Caki2 (cell line): ENCODE results near the gene ANKRD39. TPM values are rescaled to one million over a fixed set of nuclear protein-coding genes. Genes with fewer than 3 reads are reported as not detected.

Source experiments
- DNase-seq: peaks from one replicate; pipeline ENCODE4 v3.0.0-alpha.2; 2015; ENCODE audit warnings: low read depth
- in situ Hi-C: cut with HindIII; loops from 2 replicates; pipeline ENCODE4 v1.10.0; 2016; ENCODE audit warnings: low sequenced_read_pairs, low pct_unique_long_range_greater_than_20kb, mixed read lengths
- total RNA-seq: library from RNA; depleted of rRNA; stranded (reverse); fragments of >200 nt; shearing (Covaris generic); gene quantifications from 2 replicates; pipeline ENCODE4 v1.2.3, GENCODE V29; 2014; ENCODE audit warnings: low replicate concordance; rRNA removed

The ANKRD39 gene
- total RNA-seq: 33.2 and 53.3 TPM in 2 replicates

DNA sequence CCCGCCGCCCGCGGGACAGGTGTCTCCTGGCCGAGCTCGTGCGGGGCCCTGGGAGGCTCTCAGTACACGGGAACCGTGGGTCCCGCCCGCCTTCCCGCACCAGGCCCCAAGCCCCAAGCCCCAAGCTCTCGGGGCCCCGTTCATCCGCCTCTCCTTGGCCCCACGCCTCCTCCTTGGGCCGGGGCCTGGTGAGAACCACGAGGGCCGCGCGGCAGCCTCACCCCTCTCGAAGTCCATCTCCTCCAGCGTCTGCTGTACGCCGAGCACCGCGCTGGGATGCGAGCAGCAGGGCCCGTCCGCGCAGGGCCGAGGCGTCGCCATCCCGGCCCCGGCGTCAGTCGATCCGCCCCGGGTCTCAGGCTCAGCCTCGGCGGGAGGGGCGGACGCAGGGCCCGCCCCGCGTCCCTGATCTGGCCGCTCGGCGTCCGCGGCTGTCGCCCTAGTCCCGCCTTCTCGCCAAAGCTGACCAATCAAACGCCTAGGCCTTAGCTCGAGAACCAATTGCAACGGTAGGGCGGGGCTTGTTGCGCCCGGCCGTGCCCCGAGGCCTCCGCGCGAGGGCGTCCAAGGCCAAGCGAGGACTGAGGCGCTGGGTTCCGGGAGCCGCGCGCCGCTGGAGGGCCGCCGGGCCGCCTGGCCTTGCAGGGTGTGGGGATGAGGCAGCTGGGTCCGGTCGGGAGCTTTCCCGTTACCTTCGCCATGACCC, at the start of gene ANKRD39:
Gene ANKRD39 (minus strand): TSS at position 350 of the 706 bp plus-strand sequence. CDS start 29 bp downstream, at position 321.
- in situ Hi-C loops: no loop called here
- peak; percentile 98 for DNase-seq

- no peak for DNase-seq
- in situ Hi-C loops: no loop called here
Measured at GRCh38 chr2:96906729-96907114, 48.9 kb upstream of the ANKRD39 start.

DNA sequence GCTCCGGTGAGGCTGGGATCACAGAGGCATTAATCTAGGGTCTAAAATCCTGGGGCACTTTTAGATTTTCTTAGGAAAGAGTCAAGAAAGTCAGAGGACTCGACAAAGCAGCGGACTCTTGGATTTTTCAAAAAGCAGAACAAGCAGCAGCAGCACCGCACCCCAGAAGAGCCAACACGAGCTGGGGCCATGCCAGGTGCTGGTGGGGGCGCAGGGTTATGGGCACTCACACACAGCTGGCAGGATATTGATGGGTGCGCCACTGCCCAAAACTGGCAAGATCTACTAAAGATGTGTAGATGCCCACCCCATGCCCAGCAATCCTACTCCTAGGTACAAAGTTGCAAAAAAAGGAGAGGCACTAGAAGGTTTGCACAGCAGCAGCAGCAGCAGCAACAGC, 46.0 kb upstream of the ANKRD39 start:
- in situ Hi-C loops: no loop called here
- no peak for DNase-seq

- no peak for DNase-seq
- in situ Hi-C loops: no loop called here
Measured at GRCh38 chr2:96903318-96903717, 45.5 kb upstream of the ANKRD39 start.

DNA sequence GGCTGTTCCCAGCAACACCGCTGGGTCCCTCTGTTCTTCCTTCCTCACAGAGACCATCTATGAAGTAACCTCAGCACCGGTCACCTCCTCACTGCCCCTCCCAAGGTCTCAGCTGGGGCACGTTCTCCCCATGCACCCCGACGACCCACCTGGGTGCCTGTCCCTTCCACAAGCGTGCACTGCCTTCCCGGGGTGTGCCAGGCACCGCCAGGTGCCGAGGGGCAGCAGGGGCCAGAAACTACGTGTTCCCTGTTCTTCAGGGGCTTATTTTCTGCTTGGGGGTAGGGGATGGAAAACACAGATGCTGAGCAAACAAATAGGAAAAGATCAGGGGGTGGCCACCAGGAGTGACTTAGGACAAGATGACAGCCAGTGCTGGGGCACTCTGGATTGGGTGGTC, 42.4 kb upstream of the ANKRD39 start:
- no peak for DNase-seq
- in situ Hi-C loops: no loop called here

- peak; percentile 66 for DNase-seq
- in situ Hi-C loops: no loop called here
Measured at GRCh38 chr2:96899413-96899741, 41.6 kb upstream of the ANKRD39 start.

- in situ Hi-C loops: no loop called here
- no peak for DNase-seq
Measured at GRCh38 chr2:96898641-96899412, 41.0 kb upstream of the ANKRD39 start.

DNA sequence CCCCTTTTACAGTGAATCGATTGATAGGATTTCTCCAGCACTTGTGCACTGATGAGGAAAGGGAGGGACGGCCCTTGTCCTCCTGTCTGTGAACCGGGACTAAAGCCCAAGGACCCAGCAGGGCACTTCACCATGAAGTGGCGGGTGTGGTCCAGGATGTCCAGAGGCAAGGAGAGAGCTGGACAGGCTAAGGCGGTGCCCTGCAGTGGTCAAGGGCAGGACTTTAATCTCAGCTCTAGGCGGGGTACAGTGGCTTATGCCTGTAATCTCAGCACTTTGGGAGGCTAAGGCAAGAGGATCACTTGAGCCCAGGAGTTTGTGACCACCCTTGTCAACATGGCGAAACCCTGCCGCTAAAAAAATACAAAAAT, 40.3 kb upstream of the ANKRD39 start:
- no peak for DNase-seq
- in situ Hi-C loops: no loop called here

- in situ Hi-C loops: no loop called here
- no peak for DNase-seq
Measured at GRCh38 chr2:96897491-96898134, 39.8 kb upstream of the ANKRD39 start.

- in situ Hi-C loops: no loop called here
- DNase-seq: no peak
Measured at GRCh38 chr2:96895746-96896651, 38.2 kb upstream of the ANKRD39 start.

DNA sequence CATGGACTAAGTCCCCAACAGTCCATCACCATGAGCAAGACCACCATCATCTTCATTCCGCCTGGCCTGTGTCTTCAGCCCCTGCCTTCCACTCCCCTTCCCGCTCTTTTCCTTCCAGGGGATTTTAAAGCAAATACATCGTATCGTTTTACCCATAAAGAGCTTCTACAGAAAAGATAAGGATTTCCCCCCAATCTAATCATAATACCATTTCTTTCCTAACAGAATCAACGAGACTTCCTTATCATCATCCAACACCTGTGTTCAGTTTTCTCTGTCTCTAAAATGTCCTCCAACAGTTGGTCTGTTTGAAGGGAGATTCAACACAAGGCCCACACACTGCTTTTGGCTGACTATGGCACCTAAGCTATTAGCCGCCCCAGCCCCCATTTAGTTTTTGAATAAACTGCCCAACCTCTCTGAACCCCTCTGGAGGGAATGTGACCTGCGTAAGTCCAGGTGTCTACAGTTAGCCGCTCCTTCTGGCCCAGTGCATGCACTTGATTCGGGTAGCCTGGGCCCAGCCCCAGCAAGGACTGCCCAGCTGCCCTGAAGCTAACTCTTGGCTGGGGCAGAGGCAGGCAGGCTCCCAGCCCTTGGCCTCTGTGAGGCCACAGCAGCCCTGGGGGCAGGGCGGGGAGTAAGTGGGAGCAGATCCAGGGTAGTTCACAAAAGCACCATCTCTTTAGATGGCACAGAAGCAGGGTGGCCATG, 37.4 kb upstream of the ANKRD39 start:
- in situ Hi-C loops: no loop called here
- DNase-seq: no peak

DNA sequence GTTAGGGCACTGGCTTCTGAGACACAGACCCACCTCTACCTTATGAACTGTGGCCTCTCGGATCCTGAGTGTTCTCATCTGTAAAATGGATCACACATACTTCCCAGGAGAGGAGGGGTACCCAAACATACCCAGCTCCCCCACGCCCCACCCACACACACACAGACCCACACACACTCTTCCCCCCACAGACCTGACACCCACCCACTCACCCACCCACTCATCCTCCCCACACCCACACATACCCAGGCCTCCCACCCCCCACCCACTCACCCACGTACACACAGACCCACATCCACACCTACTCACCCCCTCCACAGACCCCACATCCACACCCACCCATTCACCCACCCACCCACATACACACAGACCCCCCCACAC, 36.3 kb upstream of the ANKRD39 start:
- in situ Hi-C loops: no loop called here

GRCh38 chr2:96893289-96894150, 35.7 kb upstream of the ANKRD39 start:
- no peak for DNase-seq
- in situ Hi-C loops: no loop called here

More for the DNA sequence above, 36.3 kb upstream of the ANKRD39 start:
- no peak for DNase-seq

DNA sequence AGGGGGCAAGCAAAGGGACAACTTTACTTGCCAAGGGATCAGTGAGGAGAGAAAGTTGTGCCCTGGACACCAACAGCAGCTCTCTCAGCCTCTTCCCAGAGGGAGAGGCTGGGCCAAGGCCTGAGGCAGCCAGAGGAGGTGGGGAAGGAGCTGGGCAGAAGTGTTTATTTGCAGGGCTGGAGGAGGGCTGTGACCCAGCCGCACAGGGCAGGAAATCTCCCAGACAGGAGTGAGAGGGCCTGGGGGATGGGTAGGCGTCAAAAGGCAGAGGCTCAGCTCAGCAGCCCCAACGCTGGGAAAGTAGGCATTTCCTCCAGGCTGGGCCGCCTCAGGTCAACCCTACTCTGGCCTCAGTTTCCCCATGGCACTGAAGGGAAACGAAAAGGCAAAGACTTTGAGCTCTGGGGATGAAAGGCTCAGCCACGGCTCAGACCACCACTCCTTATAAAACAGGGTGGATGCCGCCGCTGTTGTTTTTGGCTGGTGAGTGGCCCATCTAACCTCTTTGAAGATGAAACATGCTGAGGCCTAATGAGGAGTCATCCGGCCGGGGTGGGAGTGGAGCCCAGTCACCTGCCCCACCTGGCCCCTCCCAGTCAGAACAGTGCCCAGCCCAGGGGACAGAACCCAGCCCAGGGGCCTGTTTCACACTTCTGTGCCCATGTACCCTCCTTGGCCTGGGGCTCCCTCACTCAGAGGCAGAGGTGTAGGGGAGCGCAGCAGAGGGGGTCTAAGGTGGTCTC, 33.9 kb upstream of the ANKRD39 start:
- in situ Hi-C loops: no loop called here
- DNase-seq: no peak

DNA sequence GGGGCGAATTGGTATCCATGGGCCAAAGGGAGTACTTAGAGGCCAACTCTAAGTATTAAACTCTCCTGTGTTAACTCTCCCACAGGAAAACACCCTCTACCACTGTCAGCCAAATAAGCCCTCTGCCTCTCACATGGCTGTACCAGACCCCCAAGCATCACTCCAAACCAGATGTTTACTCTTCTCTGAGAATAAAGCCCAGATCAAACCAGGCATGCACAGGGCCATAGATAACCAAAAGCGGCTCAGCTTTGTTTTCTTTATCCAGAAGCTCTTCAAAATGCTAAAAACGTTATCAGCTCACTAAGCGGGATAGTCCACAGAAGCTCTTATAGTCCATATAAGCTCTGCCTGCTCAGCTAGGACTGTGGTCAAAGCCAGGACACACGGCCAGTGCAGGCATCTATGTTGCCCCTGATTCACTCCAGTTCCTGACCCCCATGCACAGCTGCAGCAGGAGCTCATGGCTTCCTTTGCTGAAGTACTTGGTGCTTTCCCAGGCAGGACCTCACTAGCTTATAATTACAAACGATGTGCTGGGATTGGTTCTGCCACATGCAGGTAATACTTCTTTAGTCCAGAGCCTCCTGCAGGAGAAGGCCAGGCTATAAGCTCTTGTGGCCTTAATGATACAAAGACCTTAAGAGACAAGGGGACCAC, 33.0 kb upstream of the ANKRD39 start:
- no peak for DNase-seq
- in situ Hi-C loops: no loop called here

GRCh38 chr2:96890252-96890651, 32.4 kb upstream of the ANKRD39 start:
- in situ Hi-C loops: no loop called here
- no peak for DNase-seq
